HG03565 (cell line): Measurements from ENCODE around the gene TRIM14.

Experiments used
- ATAC-seq: cut with Tn5 transposase; IDR thresholded peaks from one replicate; pipeline ENCODE4 v1.9.1; 2021; ENCODE audit warnings: mild to moderate bottlenecking, moderate library complexity; ENCODE audit not compliant: unreplicated experiment

The TRIM14 gene

GRCh38 chr9:98118640-98119601 lies at the start of gene TRIM14:
TRIM14 (minus strand) TSS chr9:98119222; CDS start chr9:98119188, 34 bp downstream.
- ATAC-seq: no peak

- ATAC-seq: no peak
Measured at GRCh38 chr9:98168153-98168780, 49.2 kb upstream of the TRIM14 start.

GRCh38 chr9:98164912-98165311 lies 45.9 kb upstream of the TRIM14 start:
- ATAC-seq: no peak

GRCh38 chr9:98162613-98163012 lies 43.6 kb upstream of the TRIM14 start:
- no peak for ATAC-seq

- ATAC-seq: no peak
Measured at GRCh38 chr9:98161851-98162250, 42.8 kb upstream of the TRIM14 start.

GRCh38 chr9:98159790-98160189 lies 40.8 kb upstream of the TRIM14 start:
- ATAC-seq: no peak

- no peak for ATAC-seq
Measured at GRCh38 chr9:98159301-98159700, 40.3 kb upstream of the TRIM14 start.

GRCh38 chr9:98158071-98158831 lies 39.2 kb upstream of the TRIM14 start:
- no peak for ATAC-seq

- ATAC-seq: no peak
Measured at GRCh38 chr9:98157372-98157771, 38.4 kb upstream of the TRIM14 start.

- ATAC-seq: no peak
Measured at GRCh38 chr9:98154678-98155077, 35.7 kb upstream of the TRIM14 start.

- ATAC-seq: no peak
Measured at GRCh38 chr9:98152526-98152925, 33.5 kb upstream of the TRIM14 start.

- ATAC-seq: no peak
Measured at GRCh38 chr9:98150721-98151120, 31.7 kb upstream of the TRIM14 start.

- no peak for ATAC-seq
Measured at GRCh38 chr9:98150164-98150563, 31.1 kb upstream of the TRIM14 start.

- no peak for ATAC-seq
Measured at GRCh38 chr9:98149422-98149821, 30.4 kb upstream of the TRIM14 start.

GRCh38 chr9:98148486-98148885 lies 29.5 kb upstream of the TRIM14 start:
- ATAC-seq: no peak

- ATAC-seq: no peak
Measured at GRCh38 chr9:98147582-98147981, 28.6 kb upstream of the TRIM14 start.

GRCh38 chr9:98146101-98146991 lies 27.3 kb upstream of the TRIM14 start:
- ATAC-seq: no peak

GRCh38 chr9:98144631-98145030 lies 25.6 kb upstream of the TRIM14 start:
- ATAC-seq: no peak

- no peak for ATAC-seq
Measured at GRCh38 chr9:98144076-98144475, 25.1 kb upstream of the TRIM14 start.

- no peak for ATAC-seq
Measured at GRCh38 chr9:98142925-98143481, 24.0 kb upstream of the TRIM14 start.
